Measurements from ENCODE around the gene EPB42.
"Not testable (repeated sequence)": the region's sequence is repeated elsewhere in the genome, so short reads cannot be mapped to it uniquely, and the experiment has no call there.

EPB42 gene

GRCh38 chr15:43241100-43241499 lies 20.3 kb upstream of the EPB42 start:
- no peak for DNase-seq (ENCODE audit: low read depth)

GRCh38 chr15:43239732-43240491 lies 19.1 kb upstream of the EPB42 start:
- DNase-seq (ENCODE audit: low read depth): no peak

DNA sequence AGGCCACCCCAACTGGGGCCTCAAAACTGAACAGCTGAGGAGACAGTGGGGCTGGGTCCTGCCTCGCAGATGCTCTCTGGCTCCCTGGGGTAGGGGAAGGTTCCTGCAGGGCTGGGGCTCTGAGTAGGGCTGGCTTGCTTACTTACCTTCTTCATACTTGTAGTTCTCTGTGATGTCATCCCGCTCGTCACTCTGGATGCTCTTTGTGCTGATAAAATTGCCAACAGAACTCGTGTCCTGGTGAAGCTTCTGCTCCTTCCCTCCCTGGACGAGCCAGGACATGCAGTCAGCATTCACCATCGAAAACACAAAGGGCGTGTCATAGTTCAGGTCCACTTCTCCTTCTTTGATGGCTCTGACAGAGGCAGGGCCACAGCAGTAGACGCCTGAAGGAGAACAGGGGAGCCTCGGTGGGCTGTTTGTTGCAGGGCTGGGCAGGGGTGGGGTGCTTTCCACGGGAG lies 17.9 kb upstream of the EPB42 start:
- no peak for DNase-seq (ENCODE audit: low read depth)

DNA sequence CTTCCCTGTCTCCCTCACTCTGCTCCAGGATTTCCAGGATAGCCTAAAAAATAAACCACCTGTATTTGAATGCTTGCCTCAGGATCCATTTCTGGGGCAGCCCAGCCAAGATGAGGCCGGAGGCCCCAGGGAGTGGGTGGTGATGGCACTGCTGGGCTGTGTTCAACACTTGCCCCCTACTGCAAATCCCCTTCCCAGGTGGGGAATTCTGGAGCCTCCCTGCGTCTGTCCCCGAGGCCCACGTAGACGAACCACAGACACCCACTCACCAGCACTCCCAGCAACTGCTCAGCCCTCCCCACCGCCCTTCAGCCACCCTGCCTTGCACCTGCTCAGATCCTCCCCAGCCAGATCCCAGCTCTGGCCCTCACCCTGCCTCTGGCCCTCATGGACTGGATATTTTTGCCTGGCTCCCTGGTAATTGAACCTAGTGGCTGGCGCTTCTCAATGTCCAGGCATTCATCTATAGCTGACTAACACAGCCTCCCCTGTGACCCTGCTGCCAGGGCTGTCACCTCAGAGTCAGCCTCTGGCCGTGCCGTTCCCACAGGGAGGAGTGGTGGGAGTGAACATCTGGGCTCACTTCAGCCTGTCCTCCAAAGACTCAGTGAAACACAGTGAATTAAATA lies 17.1 kb upstream of the EPB42 start:
- no peak for DNase-seq (ENCODE audit: low read depth)

- DNase-seq (ENCODE audit: low read depth): no peak
Observed at GRCh38 chr15:43235536-43235935, 14.7 kb upstream of the EPB42 start.

GRCh38 chr15:43232289-43232874 lies 11.6 kb upstream of the EPB42 start:
- no peak for DNase-seq (ENCODE audit: low read depth)

DNA sequence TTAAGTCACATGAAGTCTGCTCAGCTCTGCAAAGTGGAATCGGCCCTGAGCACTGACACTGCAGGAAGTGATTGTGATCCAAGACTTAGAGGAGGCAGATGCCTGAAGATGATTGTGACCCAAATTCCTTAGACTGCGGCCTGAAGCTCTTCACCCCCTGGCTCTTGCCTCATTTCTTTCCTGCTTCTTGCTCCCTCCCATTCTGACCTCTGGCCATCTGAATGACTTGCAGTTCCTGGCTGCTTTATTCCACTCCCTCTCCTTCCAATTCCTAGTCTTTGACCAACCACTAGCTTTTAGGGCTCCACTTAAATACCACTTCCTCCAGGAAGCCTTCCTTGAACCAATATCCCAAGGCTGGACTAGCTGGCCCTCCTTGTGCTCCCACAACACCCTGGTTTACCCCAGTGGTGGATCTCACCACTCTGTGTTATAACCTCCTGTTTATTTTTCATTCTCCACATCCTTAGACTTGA lies 9.9 kb upstream of the EPB42 start:
- no peak for DNase-seq (ENCODE audit: low read depth)

- no peak for DNase-seq (ENCODE audit: low read depth)
Observed at GRCh38 chr15:43229977-43230376, 9.2 kb upstream of the EPB42 start.

DNA sequence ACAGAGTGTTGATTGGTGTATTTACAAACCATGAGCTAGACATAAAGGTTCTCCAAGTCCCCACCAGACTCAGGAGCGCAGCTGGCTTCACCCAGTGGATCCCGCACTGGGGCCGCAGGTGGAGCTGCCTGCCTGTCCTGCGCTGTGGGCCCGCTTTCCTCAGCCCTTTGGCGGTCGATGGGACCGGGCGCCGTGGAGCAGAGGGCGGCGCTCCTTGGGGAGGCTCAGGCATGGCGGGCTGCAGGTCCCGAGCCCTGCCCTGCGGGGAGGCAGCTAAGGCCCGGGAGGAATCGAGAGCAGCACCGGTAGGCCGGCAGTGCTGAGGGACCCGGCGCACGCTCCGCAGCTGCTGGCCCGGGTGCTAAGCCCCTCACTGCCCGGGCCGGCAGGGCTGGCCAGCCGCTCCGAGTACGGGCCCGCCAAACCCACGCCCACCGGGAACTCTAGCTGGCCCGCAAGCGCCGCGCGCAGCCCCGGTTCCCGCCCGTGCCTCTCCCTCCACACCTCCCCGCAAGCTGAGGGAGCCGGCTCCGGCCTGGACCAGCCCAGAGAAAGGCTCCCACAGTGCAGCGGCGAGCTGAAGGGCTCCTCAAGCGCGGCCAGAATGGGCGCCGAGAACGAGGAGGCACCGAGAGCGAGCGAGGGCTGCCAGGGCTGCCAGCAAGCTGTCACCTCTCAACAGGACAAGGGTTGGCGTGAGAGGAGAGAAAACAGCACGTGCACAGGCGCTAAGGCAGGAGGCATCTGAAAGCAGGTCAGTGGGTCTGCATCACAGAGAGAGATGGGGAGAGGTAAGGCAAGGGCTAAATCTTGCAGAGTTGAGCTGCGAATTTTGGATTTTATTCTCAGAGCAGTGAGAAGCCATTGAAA lies 5.9 kb upstream of the EPB42 start:
- DNase-seq (ENCODE audit: low read depth): no peak

DNA sequence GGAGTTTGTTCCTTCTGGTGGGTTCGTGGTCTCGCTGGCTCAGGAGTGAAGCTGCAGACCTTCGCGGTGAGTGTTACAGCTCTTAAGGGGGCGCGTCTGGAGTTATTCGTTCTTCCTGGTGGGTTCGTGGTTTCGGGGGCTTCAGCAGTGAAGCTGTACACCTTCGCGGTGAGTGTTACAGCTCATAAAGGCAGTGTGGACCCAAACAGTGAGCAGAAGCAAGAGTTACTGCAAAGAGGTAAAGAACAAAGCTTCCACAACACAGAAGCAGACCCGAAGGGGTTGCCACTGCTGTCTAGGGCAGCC lies 5.1 kb upstream of the EPB42 start:
- not testable (repeated sequence) for DNase-seq (ENCODE audit: low read depth)

DNA sequence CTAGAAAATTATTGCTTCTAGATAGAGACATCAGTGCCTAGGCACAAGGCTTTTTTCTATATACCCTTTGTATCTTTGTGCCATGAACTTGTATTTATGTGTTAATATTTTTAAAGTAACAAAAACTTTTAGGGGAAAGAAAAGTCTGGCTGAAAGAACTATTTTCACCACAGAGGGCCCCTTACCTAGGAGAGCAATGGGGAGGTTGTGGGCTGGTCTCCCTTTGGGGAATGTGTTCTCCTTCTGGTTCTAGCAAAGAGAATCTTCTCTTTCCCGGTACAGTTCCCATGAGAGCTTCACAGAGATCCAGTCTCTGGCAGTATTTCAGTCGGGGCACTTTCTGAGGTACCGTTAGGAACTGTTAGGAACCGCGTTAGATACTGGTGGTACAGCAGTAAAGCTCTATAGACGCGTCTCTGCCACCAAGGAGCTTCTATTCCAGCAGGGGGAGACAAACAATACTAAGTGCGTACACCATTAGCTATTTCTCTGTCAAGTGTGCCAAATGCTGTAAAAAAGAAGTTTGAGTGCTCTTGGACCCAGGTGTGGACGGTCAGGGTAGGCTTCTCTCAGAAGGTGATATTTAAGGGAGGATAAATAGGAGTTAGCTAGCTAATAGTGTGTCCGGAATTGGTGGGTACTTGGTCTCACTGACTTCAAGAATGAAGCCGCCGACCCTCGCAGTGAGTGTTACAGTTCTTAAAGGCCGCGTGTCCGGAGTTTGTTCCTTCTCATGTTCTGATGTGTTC lies 4.6 kb upstream of the EPB42 start:
- peak; percentile 17 for DNase-seq (ENCODE audit: low read depth)

DNA sequence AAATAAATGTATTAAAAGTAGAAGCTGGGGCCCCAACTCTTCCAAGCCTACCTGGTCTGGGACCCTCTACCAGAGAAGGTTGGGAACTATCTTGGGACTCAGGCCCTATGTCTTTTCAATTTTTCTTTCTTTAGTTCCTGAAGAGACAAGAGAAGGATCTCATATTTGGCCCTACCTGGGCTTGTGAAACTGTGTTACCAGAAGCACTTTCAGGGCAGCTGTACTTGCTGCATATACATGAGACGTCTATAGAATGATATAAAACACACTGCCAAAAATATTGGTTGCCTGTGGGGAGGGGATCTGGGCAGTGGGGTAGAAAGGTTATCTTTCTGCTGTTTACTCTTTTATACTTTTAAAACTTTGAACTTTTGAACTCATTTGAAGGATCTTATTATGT lies 604 bp upstream of the EPB42 start:
- DNase-seq (ENCODE audit: low read depth): no peak

- no peak for DNase-seq (ENCODE audit: low read depth)
Observed at GRCh38 chr15:43219929-43220928, 589 bp downstream of the EPB42 start.

GRCh38 chr15:43218908-43219706 lies 1.7 kb downstream of the EPB42 start:
- no peak for DNase-seq (ENCODE audit: low read depth)

GRCh38 chr15:43215961-43216360 lies 4.9 kb downstream of the EPB42 start:
- no peak for DNase-seq (ENCODE audit: low read depth)

DNA sequence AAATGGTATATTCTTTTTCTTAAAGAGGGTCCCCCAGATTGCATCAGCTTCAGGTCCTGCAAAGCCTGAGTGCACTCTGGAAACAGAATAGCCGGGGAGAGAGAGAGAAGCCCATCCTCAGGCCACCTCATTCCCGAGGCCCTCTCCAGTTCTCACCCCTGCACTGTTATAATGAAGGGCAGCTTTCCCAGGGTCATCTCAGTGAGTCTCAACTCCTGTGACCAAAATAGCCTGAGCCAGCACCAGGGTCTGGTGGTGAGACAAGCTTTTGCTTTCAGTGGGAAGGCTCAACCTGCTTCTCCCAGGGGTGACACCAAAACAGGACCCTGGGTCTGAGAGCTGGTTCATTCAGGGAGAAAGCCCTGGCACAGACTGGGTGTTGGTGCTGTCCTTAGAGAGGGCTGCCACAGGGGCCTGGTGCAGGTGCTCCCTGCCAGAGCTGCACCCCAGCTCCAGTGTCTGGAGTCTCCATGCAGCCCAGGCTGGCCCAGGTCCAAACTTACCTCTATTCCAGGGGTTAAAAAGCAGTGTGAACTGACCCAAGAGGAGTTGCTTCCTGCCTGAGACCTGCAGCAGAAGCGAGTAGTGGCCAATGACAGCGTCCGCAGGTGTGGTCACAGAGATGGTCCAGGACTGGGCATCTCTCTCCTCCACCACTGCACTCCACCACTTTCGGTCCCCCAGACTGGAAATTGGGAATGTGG lies 6.1 kb downstream of the EPB42 start:
- DNase-seq (ENCODE audit: low read depth): no peak

DNA sequence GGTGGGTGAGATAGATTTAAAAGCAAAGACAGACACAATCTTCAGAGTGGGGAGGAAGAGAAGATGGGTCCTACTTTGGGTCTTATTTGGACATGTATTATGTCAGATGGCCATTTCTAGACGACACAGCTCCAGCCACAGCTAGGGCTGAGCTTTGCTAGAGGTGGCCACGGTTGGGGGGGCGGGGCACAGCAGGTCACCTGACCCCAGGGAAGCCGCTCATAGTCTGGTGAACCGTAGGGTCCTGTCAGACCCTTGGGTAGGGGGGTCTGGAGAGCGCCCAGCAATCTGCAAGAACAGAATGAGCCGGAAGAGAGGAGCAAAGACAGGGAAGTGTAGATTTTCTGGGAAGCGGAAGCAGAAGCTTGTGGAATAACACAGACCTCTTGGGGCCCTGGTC lies 6.6 kb downstream of the EPB42 start:
- DNase-seq (ENCODE audit: low read depth): no peak

GRCh38 chr15:43213466-43213865 lies 7.4 kb downstream of the EPB42 start:
- no peak for DNase-seq (ENCODE audit: low read depth)

GRCh38 chr15:43212951-43213350 lies 7.9 kb downstream of the EPB42 start:
- DNase-seq (ENCODE audit: low read depth): no peak

All from activated T-cell treated with anti-CD3 and anti-CD28 coated beads for 48 hours (primary cell).